Astrocyte of the hippocampus (primary cell): ENCODE results near the gene RBM47.
"Not testable (repeated sequence)": the region's sequence is repeated elsewhere in the genome, so short reads cannot be mapped to it uniquely, and the experiment has no call there.

ENCODE experiments used
- DNase-seq: peaks from one replicate; pipeline ENCODE4 v3.0.0; 2011; ENCODE audit warnings: low read depth, low spot score

The RBM47 gene

DNA sequence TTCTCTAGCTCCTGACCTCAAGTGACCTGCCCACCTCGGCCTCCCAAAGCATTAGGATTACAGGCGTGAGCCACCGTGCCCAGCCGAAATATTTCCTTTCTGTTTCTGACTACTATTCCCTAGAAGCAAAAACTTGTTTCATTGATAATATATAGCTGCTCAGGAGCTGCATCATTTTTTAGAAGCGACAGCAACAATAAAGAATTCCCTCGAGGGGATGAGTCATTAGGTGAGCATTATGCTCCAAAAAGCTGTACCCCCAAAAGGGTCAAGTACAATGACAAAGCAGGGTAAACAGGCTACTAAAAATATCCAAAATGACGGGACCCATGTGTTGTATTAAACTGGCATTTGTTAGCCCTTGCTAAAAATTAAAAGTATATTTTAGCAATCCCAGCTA, 67.0 kb downstream of the RBM47 start:
- DNase-seq = no peak

- DNase-seq = no peak
Measured at GRCh38 chr4:40562208-40562607, 67.5 kb downstream of the RBM47 start.

GRCh38 chr4:40561543-40562177, 68.0 kb downstream of the RBM47 start:
- not testable (repeated sequence) for DNase-seq

DNA sequence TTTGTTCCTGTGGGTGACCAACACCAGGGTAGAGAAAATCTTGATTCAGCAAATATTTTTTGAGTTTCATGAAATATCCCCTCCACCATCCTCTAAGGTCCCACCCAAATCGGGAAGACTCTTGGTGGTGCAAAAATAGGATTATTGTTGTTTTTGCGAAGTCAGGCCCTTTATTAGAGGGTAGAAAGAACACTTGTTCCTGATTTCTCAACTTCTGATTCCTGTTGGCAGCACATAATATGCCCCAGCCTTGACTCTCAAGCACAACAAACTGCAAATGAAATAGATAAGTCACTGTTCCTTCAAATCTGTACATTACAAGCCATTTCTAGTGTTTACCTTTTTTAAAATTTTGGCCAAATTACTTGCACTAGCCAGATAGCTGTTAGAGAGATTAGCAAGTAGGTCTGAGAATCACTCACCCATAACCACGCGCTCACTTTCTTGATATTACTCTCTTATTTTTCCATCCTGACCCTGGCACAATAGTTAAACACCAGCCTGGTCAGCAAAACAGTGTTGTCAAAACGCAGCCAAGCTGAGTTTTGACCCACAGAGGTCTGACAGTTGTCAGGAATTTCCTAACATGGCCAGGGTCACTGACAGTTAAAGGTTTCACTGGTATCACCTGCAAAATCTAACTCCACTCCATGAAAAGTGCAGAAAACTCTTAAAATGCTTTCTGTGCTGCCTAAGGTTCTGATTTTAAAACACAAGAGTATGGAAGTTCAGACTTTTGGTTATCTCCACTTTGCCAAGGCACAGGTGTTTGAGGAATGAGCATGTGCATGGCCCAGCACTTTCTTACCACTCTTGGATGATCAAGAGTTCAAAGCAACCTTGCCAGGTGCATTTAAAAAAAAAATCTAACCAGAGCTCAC, 69.8 kb downstream of the RBM47 start:
- DNase-seq = no peak

GRCh38 chr4:40557736-40558135, 71.9 kb downstream of the RBM47 start:
- DNase-seq = no peak

DNA sequence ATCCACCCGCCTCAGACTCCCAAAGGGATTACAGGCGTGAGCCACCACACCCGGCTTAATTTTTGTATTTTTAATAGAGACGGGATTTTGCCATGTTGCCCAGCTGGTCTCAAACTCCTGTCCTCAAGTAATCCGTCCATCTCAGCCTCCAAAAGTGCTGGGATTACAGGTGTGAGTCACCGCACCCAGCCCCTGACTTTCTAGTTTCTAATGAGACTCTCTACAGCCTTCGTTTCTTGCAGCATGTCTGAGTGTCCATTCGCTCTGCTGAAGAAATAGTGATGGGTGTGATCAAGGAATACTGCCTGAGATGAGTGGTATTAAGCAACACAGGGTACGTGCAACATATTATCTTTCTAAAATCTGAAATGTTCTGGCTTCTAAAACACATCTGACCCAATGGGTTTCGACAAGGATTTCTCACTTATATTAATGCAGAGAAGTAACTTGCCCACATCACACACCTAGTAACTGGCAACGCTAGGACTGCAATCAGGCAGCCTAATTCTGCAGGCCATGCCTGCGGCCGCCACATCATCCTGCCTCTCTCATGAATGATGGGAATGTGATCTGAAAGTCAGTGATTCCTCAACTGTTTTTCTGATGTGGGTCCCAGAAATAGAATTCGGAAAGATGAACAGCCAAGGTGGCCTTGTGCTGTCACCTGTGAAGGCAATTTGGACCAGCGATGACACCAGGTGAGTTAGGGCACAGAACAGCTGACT, 74.3 kb downstream of the RBM47 start:
- DNase-seq = no peak

- not testable (repeated sequence) for DNase-seq
Measured at GRCh38 chr4:40554641-40555040, 75.0 kb downstream of the RBM47 start.

DNA sequence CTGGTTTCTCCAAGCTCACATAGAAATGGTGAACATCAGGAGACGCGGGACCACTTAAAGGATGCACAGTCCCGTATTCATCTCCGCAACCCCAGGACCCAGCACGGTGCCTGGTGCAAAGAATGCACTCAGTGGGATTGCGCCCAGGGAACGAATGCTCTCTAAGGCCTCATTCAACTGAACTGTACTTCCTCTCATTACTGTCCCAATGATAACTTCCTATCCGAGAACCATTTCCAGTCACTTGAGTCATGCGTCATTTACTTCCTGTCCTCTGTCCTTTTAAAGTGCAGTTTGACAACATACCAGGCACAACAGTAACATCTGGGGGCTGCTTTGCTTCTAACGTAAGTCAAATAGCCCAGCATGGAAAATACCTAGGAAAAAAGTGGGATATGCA, 75.7 kb downstream of the RBM47 start:
- no peak for DNase-seq

DNA sequence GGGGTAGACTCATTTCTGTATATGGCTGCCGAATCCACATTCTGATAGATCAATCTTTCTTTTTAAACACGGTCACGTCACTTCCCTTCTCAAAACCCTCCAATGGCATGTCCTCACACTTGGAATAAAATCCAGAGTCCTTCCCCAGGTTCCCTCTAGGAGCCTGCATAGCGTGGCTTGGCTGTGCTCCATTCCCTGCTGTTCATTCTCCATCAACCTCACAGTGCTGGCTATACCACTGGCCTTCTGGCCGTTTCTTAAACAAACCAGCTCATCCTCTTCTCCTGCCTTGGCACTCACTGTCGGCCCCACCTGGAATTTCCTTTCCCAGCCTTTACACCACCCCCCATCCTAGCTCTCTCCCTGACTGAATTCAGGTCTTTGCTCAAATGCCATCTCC, 77.1 kb downstream of the RBM47 start:
- peak; percentile 66 for DNase-seq

DNA sequence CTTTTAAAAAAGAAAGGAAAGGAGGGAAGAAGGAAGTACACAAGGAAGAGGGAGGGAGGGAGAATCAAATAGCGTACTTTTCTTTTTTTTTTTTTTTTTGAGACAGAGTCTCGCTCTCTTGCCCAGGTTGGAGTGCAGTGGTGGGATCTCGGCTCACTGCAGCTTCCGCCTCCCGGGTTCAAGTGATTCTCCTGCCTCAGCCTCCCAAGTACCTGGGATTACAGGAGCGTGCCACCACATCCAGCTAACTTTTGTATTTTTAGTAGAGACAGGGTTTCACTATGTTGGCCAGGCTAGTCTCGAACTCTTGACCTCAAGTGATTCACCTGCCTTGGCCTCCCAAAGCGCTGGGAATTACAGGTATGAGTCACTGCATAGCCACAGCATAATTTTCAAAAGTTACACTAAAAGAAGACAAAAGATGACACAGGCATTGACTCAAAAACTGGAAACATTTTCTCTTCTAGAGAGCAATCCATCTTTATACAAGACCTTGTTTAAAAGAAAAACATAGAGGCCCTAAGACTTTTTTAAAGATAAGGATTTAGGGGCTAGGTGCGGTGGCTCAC, 78.0 kb downstream of the RBM47 start:
- DNase-seq = peak; percentile 48

GRCh38 chr4:40550948-40551462, 78.7 kb downstream of the RBM47 start:
- peak; percentile 63 for DNase-seq

- no peak for DNase-seq
Measured at GRCh38 chr4:40550196-40550595, 79.5 kb downstream of the RBM47 start.

DNA sequence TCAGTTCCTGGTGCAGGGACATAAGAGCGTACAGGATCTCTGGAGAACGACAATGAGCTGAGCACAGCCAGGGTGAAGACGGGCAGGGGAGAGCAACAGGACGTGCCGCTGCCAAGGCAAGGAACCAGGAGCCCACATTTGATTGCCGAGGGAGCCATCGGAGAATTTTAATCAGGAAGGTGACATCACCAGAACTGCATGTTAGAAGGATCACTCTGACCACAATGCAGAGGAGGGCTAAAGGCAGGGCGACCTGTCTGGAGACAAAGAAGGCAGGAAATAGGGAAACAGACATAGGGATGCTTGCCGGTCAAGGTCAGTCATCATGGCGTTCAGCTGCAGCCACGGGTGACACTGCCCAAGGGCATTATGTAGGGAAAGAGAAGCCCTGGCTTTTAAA, 81.4 kb downstream of the RBM47 start:
- DNase-seq = peak; percentile 76

DNA sequence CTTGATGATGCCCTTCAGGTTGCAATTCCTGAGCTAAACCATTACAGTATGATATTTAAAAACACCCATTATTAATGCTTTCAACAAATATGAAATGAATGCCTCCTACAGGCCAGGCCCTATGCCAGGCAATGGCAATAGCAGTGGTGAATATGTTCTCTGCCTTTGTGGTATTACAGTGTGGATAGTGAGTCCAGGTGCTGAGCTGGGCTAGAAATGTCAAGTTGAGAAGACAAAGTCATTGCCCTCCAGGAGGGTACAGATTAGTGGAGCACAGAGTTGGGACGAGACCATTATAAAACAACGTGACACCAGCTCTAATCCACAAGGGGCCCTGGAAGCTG, 81.9 kb downstream of the RBM47 start:
- DNase-seq = no peak

DNA sequence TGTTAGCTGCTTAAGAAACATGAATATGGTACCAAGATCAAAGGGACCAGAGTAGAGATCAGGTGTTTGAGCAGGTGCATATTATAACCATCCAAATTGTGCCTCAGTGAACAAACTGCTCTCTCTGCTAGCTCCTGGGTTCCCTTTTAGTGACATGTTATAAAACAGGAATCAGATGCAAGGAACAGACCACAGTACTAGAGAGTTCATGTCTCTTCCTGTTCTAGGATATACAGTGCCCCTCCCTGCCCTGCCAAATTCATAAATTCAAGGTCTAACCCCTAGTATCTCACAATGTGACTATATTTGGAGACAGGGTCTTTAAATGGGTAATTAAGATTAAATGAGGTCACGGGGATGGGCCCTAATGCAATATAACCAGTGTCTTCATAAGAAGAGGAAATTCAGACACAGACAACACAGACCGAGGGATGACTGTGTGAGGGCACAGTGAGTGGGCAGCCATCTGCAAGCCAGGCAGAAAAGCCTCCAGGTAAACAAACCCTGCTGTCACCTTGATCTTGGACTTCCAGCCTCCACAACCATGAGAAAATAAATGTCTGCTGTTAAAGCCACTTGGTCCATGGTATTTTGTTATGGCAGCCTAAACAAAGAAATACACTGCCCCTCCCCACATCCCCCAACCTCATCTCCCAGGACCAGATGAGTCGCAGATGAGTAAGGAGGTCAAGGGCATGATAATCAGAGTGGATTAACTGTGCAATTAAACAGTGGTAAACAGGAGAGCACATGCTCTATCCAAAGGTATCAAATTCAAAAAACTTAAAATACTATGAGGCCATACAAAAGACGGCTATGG, 82.5 kb downstream of the RBM47 start:
- no peak for DNase-seq

DNA sequence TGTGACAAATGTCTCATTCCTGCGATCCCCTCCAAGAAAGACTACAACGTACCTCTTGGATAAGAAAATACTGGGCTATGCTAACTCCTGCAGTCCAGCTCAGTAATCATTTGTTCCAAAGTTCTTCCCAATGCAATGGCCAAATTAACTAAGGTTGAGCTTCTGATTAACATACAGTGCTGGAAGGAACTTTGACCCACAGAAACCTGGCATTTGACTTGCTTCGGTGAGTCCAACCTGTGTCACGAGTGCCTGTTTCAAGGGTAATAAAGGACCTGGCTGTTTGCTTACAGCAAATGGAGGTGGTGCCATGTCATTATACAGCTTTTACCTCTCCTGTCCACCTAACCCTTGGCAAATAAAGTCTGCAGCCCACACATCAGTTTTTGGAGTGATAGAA, 83.2 kb downstream of the RBM47 start:
- no peak for DNase-seq

GRCh38 chr4:40545487-40545886, 84.2 kb downstream of the RBM47 start:
- not testable (repeated sequence) for DNase-seq

DNA sequence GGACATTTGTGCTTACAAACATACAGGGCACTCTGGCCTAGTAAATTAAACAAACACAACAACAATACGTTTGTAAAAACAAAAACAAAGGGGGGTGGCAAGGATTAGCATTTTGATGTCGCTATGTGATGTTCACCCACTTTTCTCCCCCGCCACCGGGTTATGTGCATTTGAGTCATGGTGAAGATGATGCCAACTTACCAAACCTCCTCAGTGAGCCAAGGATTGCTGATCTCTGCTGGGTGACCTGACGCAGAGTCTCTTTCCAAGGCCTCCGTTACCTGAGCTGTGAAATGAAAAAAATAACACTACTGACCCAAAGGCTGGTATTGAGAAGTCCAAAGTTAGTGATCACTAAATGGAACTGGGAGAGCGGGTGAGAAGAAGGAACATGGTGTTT, 85.4 kb downstream of the RBM47 start:
- no peak for DNase-seq

GRCh38 chr4:40540800-40541199, 88.9 kb downstream of the RBM47 start:
- no peak for DNase-seq

DNA sequence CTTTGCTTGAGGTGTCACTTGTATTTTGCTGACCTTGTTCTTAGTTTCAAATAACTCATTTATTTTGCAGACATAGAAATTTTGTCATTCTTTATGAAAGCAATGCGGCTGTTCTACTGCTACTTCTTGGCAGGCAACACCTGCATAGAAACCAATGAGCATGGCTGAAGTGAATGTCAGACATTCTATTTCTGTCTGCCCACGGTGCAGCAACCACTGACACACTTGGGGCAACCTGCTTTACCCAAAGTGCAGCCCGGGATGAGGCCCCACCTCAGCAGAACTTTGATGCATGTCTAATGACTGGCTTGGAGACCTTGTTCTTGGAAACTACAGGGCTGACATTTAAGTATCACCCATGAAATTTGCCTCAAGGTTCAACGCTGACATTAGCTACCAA, 93.6 kb downstream of the RBM47 start:
- DNase-seq = no peak

- no peak for DNase-seq
Measured at GRCh38 chr4:40531636-40532023, 98.0 kb downstream of the RBM47 start.
